Left cardiac atrium (tissue), 4 donors: Measurements from ENCODE around the gene GPR68. TPM values are rescaled to one million over a fixed set of nuclear protein-coding genes. Genes with fewer than 3 reads are reported as not detected.
"Not testable (repeated sequence)": the region's sequence is repeated elsewhere in the genome, so short reads cannot be mapped to it uniquely, and the experiment has no call there.

Source experiments
- ATAC-seq, 2 donors: fragments of 200-7000 bp; cut with Tn5 transposase; one replicate each; pipeline ENCODE4 v1.9.1; 2020; ENCODE audit warnings: mild to moderate bottlenecking in 2 of 2, moderate library complexity in 2 of 2
- DNase-seq: peaks from one replicate; pipeline ENCODE4 v3.0.0-alpha.2; 2020
- intact Hi-C, 2 donors: fragments of 100-400 bp; cut with DNase I; formaldehyde crosslinking; loops; one replicate each; pipeline versions ENCODE4 v1.14.1 to v1.15.1; 2022 to 2023
- total RNA-seq, 2 donors: library from RNA; stranded (reverse); fragmentation: NEBNext Ultra II Directional; extraction: Animal tissue kit (Norgen Biotek cat#: 25700); gene quantifications; one replicate each; pipeline ENCODE4 v1.2.1, GENCODE V29; 2021
- donor health status: DM: no; HTN: yes; CAD: no.
- donor health status: DM: no; HTN: yes; CAD: no; lungs with severe emphysema.
- donor health status: DM: yes; HTN: yes; CAD: no.
- donor health status: Dilated cardiomyopathy.

Gene GPR68
- total RNA-seq, 2 donors from 2014 or later: 0.94 to 1.8 TPM

DNA sequence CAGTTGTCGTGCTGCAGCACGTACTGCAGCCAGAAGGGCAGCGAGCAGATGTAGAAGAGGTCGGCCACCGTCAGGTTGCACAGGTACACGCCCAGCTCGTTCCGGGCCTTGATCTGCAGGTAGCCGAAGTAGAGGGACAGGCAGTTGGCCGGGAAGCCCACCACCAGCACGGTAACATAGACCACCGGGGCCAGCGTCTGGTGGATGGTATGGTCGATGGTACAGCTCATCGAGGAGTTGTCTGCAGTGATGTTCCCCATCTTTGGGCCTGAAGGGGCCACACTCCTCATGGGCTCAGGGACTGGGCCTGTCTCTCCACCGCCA is 9.8 kb downstream of the GPR68 start:
- ATAC-seq (no peak), DNase-seq (no peak)
- intact Hi-C loops: no loop called here

DNA sequence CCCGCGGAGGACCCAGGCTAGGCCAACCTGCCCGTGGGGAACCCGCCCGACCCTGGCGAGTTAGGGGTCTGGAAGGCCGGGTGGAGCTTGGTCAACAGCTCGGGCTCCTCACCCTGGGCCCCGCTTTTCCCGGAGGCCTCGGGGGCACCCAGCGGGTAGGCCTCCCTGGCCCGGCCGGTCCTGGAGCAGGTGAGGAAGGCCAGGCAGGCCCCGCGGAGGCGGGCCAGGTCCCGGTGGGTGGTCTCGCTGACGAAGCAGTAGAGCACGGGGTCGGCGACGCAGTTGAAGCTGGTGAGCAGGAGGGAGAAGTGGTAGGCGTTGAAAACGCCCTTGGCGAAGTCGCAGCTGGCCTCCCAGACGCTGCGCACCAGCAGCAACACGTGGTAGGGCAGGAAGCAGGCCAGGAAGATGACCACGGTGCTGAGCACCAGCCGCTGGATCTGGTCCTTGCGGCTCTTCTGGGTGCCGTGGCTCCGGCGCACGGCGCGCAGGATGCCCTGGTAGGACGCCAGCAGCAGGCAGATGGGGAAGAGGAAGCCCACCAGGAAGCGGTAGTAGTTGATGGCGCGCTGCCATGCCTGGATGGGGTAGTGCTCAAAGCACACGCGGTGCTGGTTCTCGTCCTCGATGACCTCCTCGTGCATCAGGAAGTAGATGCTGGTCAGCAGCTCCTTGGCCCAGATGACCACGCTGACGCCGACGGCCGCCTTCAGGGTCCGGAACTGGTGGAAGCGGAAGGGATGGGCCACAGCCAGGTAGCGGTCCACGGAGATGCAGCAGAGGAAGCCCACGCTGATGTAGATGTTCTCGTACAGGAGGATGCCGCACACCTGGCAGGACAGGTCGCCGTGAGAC is 10.3 kb downstream of the GPR68 start:
- peak in 1 of 2 donors; percentile 4 for ATAC-seq
- no peak for DNase-seq
- intact Hi-C loops: no loop called here

DNA sequence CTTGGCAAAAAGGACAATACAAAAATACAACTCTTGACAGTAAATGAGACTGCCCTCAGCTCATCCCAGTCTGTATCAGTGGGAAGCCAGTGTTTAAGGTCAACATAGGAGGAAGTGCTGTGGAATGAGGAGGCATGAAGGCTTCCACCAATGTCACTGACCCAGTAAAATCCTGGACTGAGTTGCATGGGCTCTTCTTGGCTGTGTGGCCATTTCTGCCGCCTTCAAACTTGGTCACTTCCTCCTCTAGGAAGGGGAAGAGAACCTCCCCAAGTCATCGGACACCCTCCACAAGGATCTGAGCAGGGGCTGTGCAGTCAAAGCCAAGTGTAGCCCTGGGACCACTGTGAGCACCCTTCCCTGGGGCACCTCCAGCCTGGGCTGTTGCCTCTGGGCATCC is 11.9 kb downstream of the GPR68 start:
- ATAC-seq (no peak), DNase-seq (no peak)
- intact Hi-C loops: no loop called here

DNA sequence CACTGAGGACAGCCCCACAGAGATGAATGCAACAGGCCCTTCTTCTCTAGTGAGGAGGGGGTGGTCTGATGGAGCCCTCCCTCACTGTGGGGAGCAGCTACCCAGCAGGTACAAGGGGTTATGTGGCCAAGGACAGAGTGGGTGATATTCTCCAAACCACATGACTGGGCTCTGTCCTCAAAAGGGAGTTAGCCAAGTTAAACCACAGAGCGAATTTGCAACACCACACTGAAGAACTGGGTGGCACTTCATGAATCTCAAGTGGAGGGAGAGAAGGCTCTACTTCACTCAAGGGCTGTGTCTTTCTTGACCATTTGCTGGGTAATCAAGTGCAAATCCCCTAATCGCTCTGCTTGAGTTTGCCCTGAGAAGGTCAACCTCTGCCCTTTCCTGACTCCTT is 12.5 kb downstream of the GPR68 start:
- intact Hi-C loops: no loop called here
- ATAC-seq: no peak

DNA sequence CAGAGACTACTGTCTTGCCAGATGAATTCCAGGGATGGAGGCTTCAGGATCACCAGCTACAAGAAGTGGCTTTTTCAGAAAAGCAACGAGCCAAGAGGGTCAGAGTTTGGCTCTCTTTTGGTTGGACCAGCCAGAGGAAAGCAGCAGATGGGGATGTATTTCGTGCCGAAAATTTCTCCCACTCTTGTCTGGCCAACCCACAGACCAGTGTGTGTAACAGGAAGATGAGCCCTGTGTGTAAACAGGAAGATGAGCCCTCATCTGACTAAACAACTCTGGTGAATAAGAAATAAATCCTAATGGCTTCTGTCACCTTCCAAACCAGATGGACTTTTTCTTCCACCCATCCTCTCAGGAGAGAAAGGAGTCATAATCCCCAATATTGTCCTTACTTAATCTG is 13.1 kb downstream of the GPR68 start:
- no peak for ATAC-seq
- intact Hi-C loops: no loop called here
- DNase-seq: no peak

More for the DNA sequence above, 12.5 kb downstream of the GPR68 start:
- no peak for DNase-seq

DNA sequence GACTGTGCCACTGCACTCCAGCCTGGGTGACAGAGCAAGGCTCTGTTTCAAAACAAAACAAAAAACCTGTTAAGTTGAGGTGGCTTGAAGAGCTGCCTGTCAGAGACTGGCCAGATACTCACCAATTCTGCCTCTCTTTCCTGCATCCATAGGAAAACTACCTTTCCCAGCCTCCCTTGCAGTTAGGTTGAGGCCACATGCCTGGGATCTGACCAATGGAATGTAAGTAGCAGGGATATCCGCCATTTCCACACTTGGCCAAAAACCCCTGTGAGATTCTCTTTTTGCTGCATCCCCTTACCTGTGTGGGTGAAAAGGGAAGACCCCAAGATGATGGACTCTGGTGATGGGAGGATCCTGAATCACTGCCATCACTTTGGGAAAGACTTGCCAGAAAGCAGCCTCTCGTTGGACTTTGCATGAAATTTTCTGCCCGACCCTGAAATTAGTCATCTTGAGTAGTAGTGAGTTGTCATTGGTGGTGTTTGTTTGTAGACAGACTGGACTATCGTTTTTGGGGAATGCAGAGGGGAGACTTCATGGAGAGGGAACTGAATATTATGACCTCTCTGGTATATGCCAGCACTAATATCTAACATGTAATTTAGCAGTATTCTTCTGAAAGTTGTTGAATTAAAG is 14.0 kb downstream of the GPR68 start:
- intact Hi-C loops: no loop called here
- DNase-seq: no peak
- no peak for ATAC-seq

DNA sequence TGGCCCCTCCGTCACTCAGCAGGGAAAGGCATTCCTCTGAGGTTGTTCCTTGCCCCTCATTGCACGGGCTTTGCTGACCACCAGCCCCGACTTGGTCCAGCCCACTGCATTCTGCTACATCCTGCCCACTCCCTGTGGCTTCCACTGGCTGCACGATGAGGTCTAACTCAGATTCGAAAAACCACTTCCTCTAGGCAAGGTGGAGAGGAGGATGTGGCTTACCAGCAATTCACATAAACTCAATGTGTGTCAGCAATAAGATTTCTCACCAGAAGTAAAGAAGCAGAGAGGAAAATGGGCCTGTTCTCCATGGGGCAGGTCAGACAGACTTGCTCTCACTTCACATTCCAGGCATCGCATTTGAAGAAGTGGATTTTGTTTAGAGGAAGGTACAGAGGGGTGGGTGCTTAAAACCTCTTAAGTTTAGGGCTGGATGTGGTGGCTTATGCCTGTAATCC is 14.7 kb downstream of the GPR68 start:
- intact Hi-C loops: no loop called here
- DNase-seq: no peak
- peak in 1 of 2 donors; percentile 43 for ATAC-seq

DNA sequence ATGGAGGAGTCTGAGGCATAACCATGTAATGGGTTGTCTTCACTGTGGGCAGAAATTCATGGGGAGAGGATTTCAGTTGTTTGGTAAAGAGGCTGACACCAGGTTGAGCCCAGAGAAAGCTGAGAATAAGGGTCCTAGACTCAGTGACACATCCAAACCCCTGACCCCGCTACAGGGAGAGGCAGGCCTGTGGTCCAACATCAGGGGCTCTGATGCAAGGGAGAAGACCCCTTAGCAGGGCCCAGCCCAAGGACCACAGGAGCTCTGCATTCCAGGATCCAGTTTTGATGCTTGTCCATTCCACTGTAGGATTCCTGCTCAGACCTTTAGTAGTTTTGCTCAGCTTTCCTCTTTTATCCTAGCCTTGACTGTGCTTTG is 15.5 kb downstream of the GPR68 start:
- DNase-seq (no peak), ATAC-seq (no peak)
- intact Hi-C loops: no loop called here

DNA sequence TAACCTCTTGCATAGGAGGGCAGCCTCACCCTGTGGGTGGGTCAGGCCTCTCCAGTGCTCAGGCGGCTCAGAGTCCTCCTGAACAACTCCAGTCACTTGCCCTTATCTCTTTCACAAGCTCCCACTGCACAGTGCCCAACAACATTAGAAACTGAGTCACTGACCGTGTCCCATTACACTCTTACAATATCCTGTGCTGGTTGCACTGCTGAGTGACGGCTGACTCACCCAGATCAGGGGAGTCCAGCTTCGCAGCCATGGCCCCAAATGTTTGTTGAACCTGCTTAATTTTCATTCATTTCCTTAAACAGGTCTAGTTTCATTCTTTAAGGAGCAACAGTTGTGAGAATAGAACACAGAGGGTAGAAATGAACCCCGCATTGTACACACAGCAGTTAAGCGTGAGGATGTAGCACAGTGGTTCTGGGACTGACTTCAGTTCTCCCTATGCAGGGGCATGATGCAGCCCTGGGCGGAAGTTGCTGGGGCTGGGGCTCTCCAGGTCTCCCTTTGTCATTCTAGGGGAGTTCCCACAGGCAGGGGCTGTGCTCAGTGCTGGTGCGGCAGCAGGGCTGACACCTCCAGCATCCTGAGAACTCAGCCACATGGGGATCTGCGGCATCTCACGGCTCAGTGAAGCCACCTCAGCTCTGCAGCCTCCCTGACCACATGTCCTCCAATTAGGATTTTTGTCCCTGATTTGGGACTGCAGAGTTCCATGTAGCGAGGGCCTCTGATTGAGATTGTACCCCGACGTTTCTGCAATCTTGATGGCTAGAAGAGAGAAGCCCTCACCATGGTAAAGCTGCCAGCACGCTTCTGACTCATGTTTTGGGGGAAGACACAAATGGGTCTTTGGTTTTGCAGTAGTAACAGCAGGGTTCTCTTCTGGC is 16.1 kb downstream of the GPR68 start:
- ATAC-seq (peak; percentile 12 to 13), DNase-seq (no peak)
- intact Hi-C loops: no loop called here

DNA sequence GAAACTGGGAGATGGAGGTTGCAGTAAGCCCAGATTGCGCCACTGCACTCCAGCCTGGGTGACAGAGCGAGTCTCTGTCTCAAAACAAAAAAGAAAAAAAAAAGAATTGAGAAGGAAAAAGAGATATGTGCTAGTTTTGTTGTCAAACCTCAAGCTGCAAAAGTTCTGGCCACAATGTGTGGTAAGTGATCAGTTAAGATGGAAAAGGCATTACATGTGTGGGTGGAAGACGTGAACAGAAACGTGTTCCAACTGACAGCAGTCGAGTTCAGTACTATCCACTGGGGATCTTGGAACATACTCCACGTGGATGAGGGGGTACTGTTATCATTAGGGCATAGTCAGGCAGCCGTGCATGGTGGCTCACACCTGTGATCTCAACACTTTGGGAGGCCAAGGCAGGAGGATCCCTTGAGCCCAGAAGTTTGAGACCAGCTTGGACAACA is 17.3 kb downstream of the GPR68 start:
- DNase-seq (no peak), ATAC-seq (no peak)
- intact Hi-C loops: no loop called here

DNA sequence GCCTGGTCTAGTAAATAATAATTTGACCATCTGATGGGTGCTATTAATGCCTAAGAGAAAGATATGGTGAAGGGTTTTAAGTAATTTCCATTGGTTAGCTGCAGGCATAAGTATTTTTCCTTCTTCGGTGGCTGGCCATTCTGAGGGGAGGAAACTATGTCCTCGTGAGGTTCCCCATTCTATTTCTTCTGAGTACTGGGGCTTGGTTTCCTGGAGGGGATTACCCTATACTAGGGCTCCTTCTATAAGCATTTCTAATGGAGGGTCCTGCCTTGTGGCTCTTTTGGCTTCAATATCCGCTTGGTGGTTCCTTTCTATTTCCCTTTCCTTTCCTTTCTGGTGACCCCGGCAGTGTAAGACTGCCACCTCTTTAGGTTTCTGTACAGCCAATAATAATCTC is 18.1 kb downstream of the GPR68 start:
- intact Hi-C loops, ATAC-seq, DNase-seq: not testable (repeated sequence)

DNA sequence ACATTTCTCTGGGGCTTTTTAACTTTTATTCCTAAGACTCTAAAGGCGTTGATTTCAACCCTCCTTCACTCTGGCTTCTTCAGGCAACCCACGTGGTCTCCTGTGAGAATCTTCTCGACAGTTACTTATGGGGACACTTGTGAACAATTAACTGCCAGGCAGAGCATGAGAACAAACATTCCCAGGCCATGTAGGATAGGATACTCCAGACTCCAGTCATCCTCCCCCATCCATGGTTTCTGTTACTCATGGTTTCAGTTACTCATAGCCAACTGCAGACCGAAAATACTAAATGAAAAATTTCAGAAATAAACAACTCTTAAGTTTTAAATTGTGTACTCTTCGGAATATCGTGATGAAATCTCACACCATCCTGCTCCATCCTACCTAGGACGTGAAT is 19.5 kb downstream of the GPR68 start:
- intact Hi-C loops: no loop called here
- ATAC-seq (no peak), DNase-seq (no peak)

DNA sequence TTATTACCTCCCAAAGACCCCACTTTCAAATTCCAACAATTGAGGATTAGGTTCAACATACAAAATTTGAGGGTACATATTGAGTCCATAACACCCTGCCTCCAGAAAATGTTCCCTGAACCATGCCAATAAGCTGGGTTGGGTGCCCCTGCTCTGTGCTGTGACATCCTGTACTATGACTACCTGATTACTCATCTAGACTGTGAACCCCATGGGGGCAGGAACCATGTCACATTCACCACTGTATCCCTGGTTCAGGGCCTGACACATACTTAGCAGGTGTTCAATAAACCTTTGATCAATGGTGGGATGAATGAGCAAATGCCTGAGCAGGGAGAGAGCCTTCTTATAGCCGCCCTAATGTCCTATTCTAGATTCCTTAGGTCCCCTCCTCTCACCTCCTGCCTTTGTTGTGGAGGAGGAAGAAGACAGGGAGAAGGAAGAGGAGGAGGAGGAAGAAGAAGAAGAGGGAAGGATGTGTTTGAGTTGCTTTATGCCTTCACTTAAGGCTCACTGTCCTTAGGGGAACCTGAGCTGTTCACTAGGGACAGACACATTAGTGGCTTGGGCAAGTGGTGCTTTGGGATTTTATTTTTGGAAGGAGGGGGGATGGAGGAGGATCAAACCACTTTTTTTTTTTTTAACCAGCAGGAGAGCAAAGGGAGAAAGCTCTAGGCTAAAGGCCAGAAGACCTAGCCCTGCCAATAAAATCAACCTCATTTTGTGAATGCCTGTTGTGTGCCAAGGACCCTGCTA is 21.3 kb downstream of the GPR68 start:
- DNase-seq (no peak), ATAC-seq (peak; percentile 28 to 29)
- intact Hi-C loops: no loop called here

DNA sequence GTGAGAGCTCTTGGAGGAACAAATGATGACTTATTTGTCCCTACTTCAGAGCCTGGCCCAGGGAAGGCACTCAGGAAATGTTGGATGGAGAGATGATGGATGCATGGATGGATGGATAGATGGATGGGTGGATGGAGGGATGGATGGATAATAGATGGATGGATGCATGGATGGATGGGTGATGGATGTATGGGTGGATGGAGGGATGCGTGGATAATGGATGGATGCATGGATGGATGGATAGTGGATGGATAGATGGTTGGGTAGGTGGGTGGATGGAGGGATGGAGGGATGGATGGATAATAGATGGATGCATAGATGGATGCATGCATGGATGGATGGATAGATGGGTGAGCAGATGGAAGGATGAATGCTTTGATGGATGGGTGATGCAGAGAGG is 23.2 kb downstream of the GPR68 start:
- DNase-seq: no peak
- ATAC-seq: no peak
- intact Hi-C loops: no loop called here

DNA sequence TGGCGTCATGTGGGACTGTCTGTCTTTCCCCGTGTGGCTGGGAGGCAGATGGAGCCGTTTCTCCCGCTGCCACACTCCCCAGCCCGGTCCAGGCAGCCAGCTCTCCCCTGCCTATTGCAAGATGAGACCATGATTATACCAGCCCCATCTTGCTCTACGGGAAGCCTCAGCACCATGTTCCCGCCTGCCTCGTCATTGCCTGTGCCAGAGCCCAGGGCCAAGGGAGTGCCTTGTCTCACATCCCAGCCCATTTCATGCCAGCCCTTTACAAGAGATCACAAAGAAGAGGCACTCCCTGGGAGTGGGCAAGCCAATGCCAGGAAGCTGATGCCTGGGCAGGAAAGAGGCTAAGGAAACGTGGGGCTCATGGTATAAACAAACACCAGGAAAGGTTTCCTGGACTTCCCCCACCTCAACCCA is 23.9 kb downstream of the GPR68 start:
- peak in 1 of 2 donors; percentile 19 for ATAC-seq
- no peak for DNase-seq
- intact Hi-C loops: no loop called here

DNA sequence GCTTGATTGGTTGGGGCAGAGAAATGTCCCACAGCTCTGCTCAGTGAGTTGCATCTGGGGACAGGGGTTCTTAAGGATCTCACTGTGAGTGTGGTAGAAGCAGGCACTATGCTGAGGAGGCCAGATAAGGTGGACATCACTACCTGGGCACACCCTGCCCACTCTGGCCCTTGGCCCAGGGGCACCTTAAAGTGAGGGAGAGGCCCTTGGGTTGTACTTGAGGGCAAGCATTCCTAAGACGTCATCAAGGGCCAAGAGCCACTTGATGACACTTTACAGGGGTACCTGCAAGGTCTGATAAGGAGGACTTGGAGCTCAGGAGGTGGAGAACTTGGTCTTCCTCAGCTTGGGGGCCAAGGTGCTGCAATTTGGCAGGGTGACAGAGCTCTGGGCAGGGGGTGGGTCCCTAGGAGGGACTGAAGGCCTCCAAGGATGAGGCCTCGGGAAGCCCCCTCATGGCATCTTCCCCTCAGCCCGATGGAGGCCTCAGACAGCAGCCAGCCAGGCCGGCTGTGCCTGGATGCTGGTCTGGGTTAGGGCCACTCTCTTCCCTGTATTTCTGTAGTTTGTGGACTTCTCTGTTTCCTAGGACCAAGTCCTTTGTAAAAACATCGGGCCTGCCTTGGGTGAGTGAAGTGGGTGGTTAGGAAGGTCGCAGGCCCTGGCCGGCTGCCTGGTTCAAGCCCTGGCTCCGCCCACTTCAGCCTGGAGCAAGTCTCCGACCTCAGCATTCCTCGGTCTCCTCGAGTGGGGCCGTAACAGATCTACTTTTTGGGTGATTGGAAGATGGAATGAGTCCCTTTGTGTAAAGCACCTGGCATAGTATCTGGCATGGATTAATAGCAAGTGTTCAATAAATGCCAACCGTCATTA is 24.8 kb downstream of the GPR68 start:
- DNase-seq: no peak
- ATAC-seq: peak in 1 of 2 donors; percentile 52
- intact Hi-C loops: no loop called here

DNA sequence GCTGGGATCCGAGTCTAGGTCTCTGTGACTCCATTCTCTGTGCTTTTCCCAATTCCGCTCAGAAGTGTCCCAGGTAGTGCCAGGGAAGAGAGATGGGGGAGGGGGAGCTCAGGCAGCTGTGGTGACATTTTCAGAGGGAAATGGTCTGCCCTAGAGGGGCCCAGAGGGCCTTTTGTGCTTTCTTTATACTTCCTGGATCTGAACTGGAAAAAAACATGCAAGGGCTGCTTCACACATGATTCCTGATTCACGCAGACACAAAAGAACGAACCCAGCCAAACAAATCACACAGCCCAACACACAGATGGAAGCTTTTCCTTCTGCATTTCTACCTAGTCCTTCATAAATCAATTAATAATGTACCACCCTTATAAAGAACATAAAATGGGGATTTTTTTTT is 26.5 kb downstream of the GPR68 start:
- DNase-seq: no peak
- intact Hi-C loops: no loop called here
- no peak for ATAC-seq

DNA sequence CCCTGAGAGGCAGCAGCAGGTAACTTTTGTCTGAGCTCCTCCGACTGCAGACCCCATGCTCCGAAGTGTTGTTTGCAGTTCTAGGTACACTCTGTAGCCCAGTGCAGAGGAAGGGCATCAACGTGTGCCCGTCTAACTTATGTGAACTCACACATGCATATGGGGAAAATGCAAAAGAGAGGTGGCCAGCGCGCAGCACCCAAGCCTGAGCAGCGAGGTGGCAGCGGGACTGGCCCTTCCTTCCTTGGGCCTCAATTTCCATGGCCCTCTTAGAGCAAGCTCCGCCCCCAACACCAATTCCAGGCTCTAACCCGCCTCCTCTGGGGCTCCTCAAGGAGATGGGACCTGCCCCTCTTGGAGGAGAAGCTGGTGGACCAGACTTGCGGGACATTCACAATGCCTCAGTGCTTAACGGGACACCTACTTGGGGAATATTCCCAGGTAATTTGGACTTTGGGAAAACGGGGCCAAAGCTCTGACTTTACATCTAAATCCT is 27.7 kb downstream of the GPR68 start:
- intact Hi-C loops: no loop called here
- ATAC-seq (no peak), DNase-seq (no peak)
